PC-9 (cell line): ENCODE measurements around the gene GSX2. TPM values are rescaled to one million over a fixed set of nuclear protein-coding genes. Genes with fewer than 3 reads are reported as not detected.

Source experiments
- BruUV-seq: library from RNA; stranded (reverse); fragments of 400-500 nt; replicated peaks from 2 replicates; lab custom pipeline; 2021; lab: Mats Ljungman, UMichigan
- CTCF ChIA-PET: fragments of 300-600 bp; sonication (Branson Sonifier 250); formaldehyde crosslinking; loops from one replicate; lab custom pipeline; 2022; ENCODE audit warnings: antibody characterized with exemption; lab: Charles Lee
- POLR2A ChIA-PET: fragments of 300-600 bp; sonication (Branson Sonifier 250); formaldehyde crosslinking; loops from one replicate; lab custom pipeline; 2022; ENCODE audit warnings: antibody characterized with exemption; ENCODE audit not compliant: unreplicated experiment; lab: Charles Lee
- DNase-seq, 2 experiments: peaks; one replicate each; pipeline versions ENCODE4 v3.0.0 to v3.0.0-alpha.2; 2015 to 2022; ENCODE audit warnings: mixed read lengths in 1 of 2
- H2AFZ ChIP-seq: fragments of 200-600 bp; sonication (generic); 2 replicates; pipeline ENCODE4 v1.8.1; 2017; ENCODE audit warnings: antibody characterized with exemption
- H3F3A ChIP-seq: fragments of 200-600 bp; sonication (generic); 2 replicates; pipeline ENCODE4 v1.8.1; 2017; ENCODE audit warnings: antibody characterized with exemption, mild to moderate bottlenecking, low read depth; ENCODE audit not compliant: insufficient read depth
- H3K27ac ChIP-seq: fragments of 200-600 bp; sonication (generic); 2 replicates; pipeline ENCODE4 v1.6.1; 2016; ENCODE audit warnings: mixed run types
- H3K27me3 ChIP-seq: fragments of 200-600 bp; sonication (generic); 2 replicates; pipeline ENCODE4 v1.6.1; 2016; ENCODE audit warnings: low read depth, mixed run types; ENCODE audit not compliant: insufficient read depth
- H3K36me3 ChIP-seq: fragments of 200-600 bp; sonication (generic); 2 replicates; pipeline ENCODE4 v1.6.1; 2016; ENCODE audit warnings: low read depth, mixed run types
- H3K4me1 ChIP-seq: fragments of 200-600 bp; sonication (generic); replicated peaks from 2 replicates; pipeline ENCODE4 v1.6.1; 2016; ENCODE audit warnings: mixed run types; ENCODE audit not compliant: insufficient read depth
- H3K4me2 ChIP-seq: fragments of 200-600 bp; sonication (generic); 2 replicates; pipeline ENCODE4 v1.6.1; 2017; ENCODE audit warnings: mixed run types
- H3K4me3 ChIP-seq: fragments of 200-600 bp; sonication (generic); 2 replicates; pipeline ENCODE4 v1.6.1; 2016; ENCODE audit warnings: mixed run types
- H3K79me2 ChIP-seq: fragments of 200-600 bp; sonication (generic); 2 replicates; pipeline ENCODE4 v1.6.1; 2017; ENCODE audit warnings: low read depth, mixed run types
- H3K9me2 ChIP-seq: fragments of 200-600 bp; sonication (generic); 2 replicates; pipeline ENCODE4 v1.8.1; 2017; ENCODE audit warnings: mild to moderate bottlenecking; ENCODE audit not compliant: insufficient read depth
- H3K9me3 ChIP-seq: fragments of 200-600 bp; sonication (generic); 2 replicates; pipeline ENCODE4 v1.8.1; 2016; ENCODE audit warnings: low read depth; ENCODE audit not compliant: insufficient read depth
- H4K20me1 ChIP-seq: fragments of 200-600 bp; sonication (generic); 2 replicates; pipeline ENCODE4 v1.8.1; 2017; ENCODE audit not compliant: insufficient read depth
- CTCF ChIP-seq: fragments of 200-600 bp; sonication (generic); conservative IDR thresholded peaks from 2 replicates; pipeline ENCODE4 v1.6.1; 2017; ENCODE audit warnings: mixed run types, antibody characterized with exemption, mild to moderate bottlenecking, moderate library complexity
- EZH2 ChIP-seq: fragments of 200-600 bp; sonication (generic); IDR thresholded peaks from 2 replicates; pipeline ENCODE4 v1.8.0; 2017; ENCODE audit warnings: antibody characterized with exemption, low read depth
- intact Hi-C: fragments of 100-400 bp; cut with micrococcal nuclease; formaldehyde crosslinking; loops from one replicate; pipeline ENCODE4 v1.10.0; 2022; ENCODE audit not compliant: unreplicated experiment
- total RNA-seq: library from RNA; stranded (reverse); gene quantifications from 2 replicates; pipeline ENCODE4 v1.2.3, GENCODE V29; 2021

GSX2 gene
- total RNA-seq, 1 experiment from 2014 or later, result not detected

GRCh38 chr4:54058171-54058570 lies 41.8 kb upstream of the GSX2 start:
- TF ChIP-seq EZH2 (no peak), CTCF (no peak)
- CTCF ChIA-PET, result no interaction called here
- intact Hi-C loops, result no loop called here

GRCh38 chr4:54060116-54060515 lies 39.8 kb upstream of the GSX2 start:
- POLR2A ChIA-PET, result no interaction called here
- peak overlapping the region; percentile 26; the same call in 1 of the 2 replicates for H3K4me2 ChIP-seq
- TF ChIP-seq CTCF (no peak), EZH2 (no peak)
- no peaks in the 10 kb centered on the region for H3K9me3 ChIP-seq
- H3K27me3 ChIP-seq, result no peaks in the 10 kb centered on the region
- 0 out of 2 replicates have a peak, but pooled peaks cover 4% of the 10 kb centered on the region for H3K36me3 ChIP-seq
- no peak for DNase-seq
- no TSS peak for BruUV-seq
- no peak overlapping the region for H3K27ac ChIP-seq
- CTCF ChIA-PET, result no interaction called here
- peaks cover 85% of the 10 kb centered on the region for H3K79me2 ChIP-seq
- no peaks in the 10 kb centered on the region for H3K9me2 ChIP-seq
- peaks cover 17% of the 10 kb centered on the region; the same call in 1 of the 2 replicates for H3K4me1 ChIP-seq
- intact Hi-C loops, result loop anchor here (5.0 to 10.0 kb wide), 2 partner anchors 92 to 155 kb away; no protein-coding TSS in a partner anchor
- H4K20me1 ChIP-seq, result peaks cover 11% of the 10 kb centered on the region; the same call in 1 of the 2 replicates
- no peak overlapping the region for H2AFZ ChIP-seq
- H3F3A ChIP-seq, result no peaks in the 10 kb centered on the region
- H3K4me3 ChIP-seq, result no peak overlapping the region

More at GRCh38 chr4:54058171-54058570, 41.8 kb upstream of the GSX2 start:
- H3K27ac ChIP-seq, result no peak overlapping the region
- no peak overlapping the region for H2AFZ ChIP-seq
- 0 out of 2 replicates have a peak, but pooled peaks cover 4% of the 10 kb centered on the region for H3K36me3 ChIP-seq
- no TSS peak for BruUV-seq
- H3K79me2 ChIP-seq, result peaks cover 88% of the 10 kb centered on the region
- peaks cover 11% of the 10 kb centered on the region; the same call in 1 of the 2 replicates for H4K20me1 ChIP-seq
- H3K4me1 ChIP-seq, result peaks cover 14% of the 10 kb centered on the region; the same call in 1 of the 2 replicates
- no peaks in the 10 kb centered on the region for H3K9me3 ChIP-seq
- H3F3A ChIP-seq, result no peaks in the 10 kb centered on the region
- POLR2A ChIA-PET, result no interaction called here
- H3K27me3 ChIP-seq, result no peaks in the 10 kb centered on the region
- H3K4me3 ChIP-seq, result no peak overlapping the region
- no peak overlapping the region for H3K4me2 ChIP-seq
- no peaks in the 10 kb centered on the region for H3K9me2 ChIP-seq
- DNase-seq, result no peak

GRCh38 chr4:54061067-54061466 lies 38.9 kb upstream of the GSX2 start:
- H3F3A ChIP-seq, result no peaks in the 10 kb centered on the region
- no peak for DNase-seq
- H3K27me3 ChIP-seq, result no peaks in the 10 kb centered on the region
- H3K4me1 ChIP-seq, result peaks cover 24% of the 10 kb centered on the region
- intact Hi-C loops, result loop anchor here (5.0 to 10.0 kb wide), 2 partner anchors 91 to 154 kb away; no protein-coding TSS in a partner anchor
- no peaks in the 10 kb centered on the region for H3K9me2 ChIP-seq
- H3K4me3 ChIP-seq, result no peak overlapping the region
- CTCF ChIA-PET, result no interaction called here
- H3K4me2 ChIP-seq, result peak overlapping the region; percentile 84; the same call in 1 of the 2 replicates
- H3K27ac ChIP-seq, result no peak overlapping the region
- peaks cover 11% of the 10 kb centered on the region; the same call in 1 of the 2 replicates for H4K20me1 ChIP-seq
- no TSS peak for BruUV-seq
- 0 out of 2 replicates have a peak, but pooled peaks cover 4% of the 10 kb centered on the region for H3K36me3 ChIP-seq
- no peaks in the 10 kb centered on the region for H3K9me3 ChIP-seq
- H2AFZ ChIP-seq, result no peak overlapping the region
- TF ChIP-seq CTCF (no peak), EZH2 (no peak)
- H3K79me2 ChIP-seq, result peaks cover 75% of the 10 kb centered on the region
- POLR2A ChIA-PET, result no interaction called here
